ENCODE results near the gene MACROD2. TPM values are rescaled to one million over a fixed set of nuclear protein-coding genes. Genes with fewer than 3 reads are reported as not detected.

The MACROD2 gene
- total RNA-seq, 1 experiment from 2014 or later = 1.4 TPM

- Histone ChIP-seq H3K4me1 (ENCODE audit: insufficient read depth, low read length, poor library complexity, severe bottlenecking) (no peaks in the 10 kb centered on the region), H3K27me3 (replicated peaks; ENCODE audit: insufficient read depth, low read depth, low read length, poor library complexity) (no peaks in the 10 kb centered on the region), H3K9me3 (ENCODE audit: low read depth, low read length, poor library complexity, severe bottlenecking) (no peaks in the 10 kb centered on the region), H3K4me3 (ENCODE audit: low read depth, low read length, poor library complexity, severe bottlenecking) (no peak overlapping the region), H3K27ac (ENCODE audit: low read depth, low read length, poor library complexity, severe bottlenecking) (no peak overlapping the region), H3K36me3 (ENCODE audit: insufficient read depth, low read length, poor library complexity, severe bottlenecking) (no peaks in the 10 kb centered on the region)
- POLR2A ChIA-PET (ENCODE audit: low non-redundant PET) = no interaction called here
- DNase-seq (ENCODE audit: low spot score) = no peak
- intact Hi-C loops (cut with micrococcal nuclease; ENCODE audit: unreplicated experiment) = no loop called here
- no peak for TF ChIP-seq EZH2 (IDR thresholded peaks at IDR 0.05; ENCODE audit: borderline replicate concordance, low read depth, low read length, poor library complexity, severe bottlenecking)
- TF ChIP-seq CTCF (conservative IDR thresholded peaks at IDR 0.05; ENCODE audit: low read depth, low read length) = no peak
- CTCF ChIA-PET = no interaction called here
- no TSS peak for BruUV-seq (replicated peaks)
These were observed 1027.6 kb downstream of the MACROD2 start for GRCh38 chr20:15022921-15023320.

- H3K36me3 ChIP-seq (ENCODE audit: insufficient read depth, low read length, poor library complexity, severe bottlenecking) = no peaks in the 10 kb centered on the region
- no TSS peak for BruUV-seq (replicated peaks)
- POLR2A ChIA-PET (ENCODE audit: low non-redundant PET) = no interaction called here
- no peaks in the 10 kb centered on the region for H3K4me1 ChIP-seq (ENCODE audit: insufficient read depth, low read length, poor library complexity, severe bottlenecking)
- no peak overlapping the region for H3K27ac ChIP-seq (ENCODE audit: low read depth, low read length, poor library complexity, severe bottlenecking)
- H3K27me3 ChIP-seq (replicated peaks; ENCODE audit: insufficient read depth, low read depth, low read length, poor library complexity) = no peaks in the 10 kb centered on the region
- no peak overlapping the region for H3K4me3 ChIP-seq (ENCODE audit: low read depth, low read length, poor library complexity, severe bottlenecking)
- DNase-seq (ENCODE audit: low spot score) = no peak
- H3K9me3 ChIP-seq (ENCODE audit: low read depth, low read length, poor library complexity, severe bottlenecking) = peaks cover 7% of the 10 kb centered on the region
- no peak for TF ChIP-seq EZH2 (IDR thresholded peaks at IDR 0.05; ENCODE audit: borderline replicate concordance, low read depth, low read length, poor library complexity, severe bottlenecking)
- no peak for TF ChIP-seq CTCF (conservative IDR thresholded peaks at IDR 0.05; ENCODE audit: low read depth, low read length)
- CTCF ChIA-PET = no interaction called here
- intact Hi-C loops (cut with micrococcal nuclease; ENCODE audit: unreplicated experiment) = no loop called here
These were observed 1031.4 kb downstream of the MACROD2 start for GRCh38 chr20:15026759-15027158.

GRCh38 chr20:15030826-15031225 lies 1035.5 kb downstream of the MACROD2 start:
- Histone ChIP-seq H3K4me1 (ENCODE audit: insufficient read depth, low read length, poor library complexity, severe bottlenecking) (no peaks in the 10 kb centered on the region), H3K27me3 (replicated peaks; ENCODE audit: insufficient read depth, low read depth, low read length, poor library complexity) (no peaks in the 10 kb centered on the region), H3K36me3 (ENCODE audit: insufficient read depth, low read length, poor library complexity, severe bottlenecking) (no peaks in the 10 kb centered on the region), H3K4me3 (ENCODE audit: low read depth, low read length, poor library complexity, severe bottlenecking) (no peak overlapping the region), H3K27ac (ENCODE audit: low read depth, low read length, poor library complexity, severe bottlenecking) (no peak overlapping the region), H3K9me3 (ENCODE audit: low read depth, low read length, poor library complexity, severe bottlenecking) (peaks cover 11% of the 10 kb centered on the region)
- intact Hi-C loops (cut with micrococcal nuclease; ENCODE audit: unreplicated experiment) = no loop called here
- CTCF ChIA-PET = no interaction called here
- no peak for DNase-seq (ENCODE audit: low spot score)
- POLR2A ChIA-PET (ENCODE audit: low non-redundant PET) = no interaction called here
- no TSS peak for BruUV-seq (replicated peaks)
- TF ChIP-seq CTCF (conservative IDR thresholded peaks at IDR 0.05; ENCODE audit: low read depth, low read length) = no peak
- no peak for TF ChIP-seq EZH2 (IDR thresholded peaks at IDR 0.05; ENCODE audit: borderline replicate concordance, low read depth, low read length, poor library complexity, severe bottlenecking)
